GM12878 (cell line): ENCODE data around the gene TEDC1. TPM values are rescaled to one million over a fixed set of nuclear protein-coding genes. Genes with fewer than 3 reads are reported as not detected.

ENCODE experiments used
- RB1 ChIP-seq: fragments of 450-650 bp; formaldehyde crosslinking; IDR thresholded peaks from 2 replicates; pipeline ENCODE4 v1.6.1; 2017; ENCODE audit warnings: mild to moderate bottlenecking, borderline replicate concordance
- RFX5 ChIP-seq: IDR thresholded peaks from 2 replicates; pipeline ENCODE4 v1.6.1; 2011; ENCODE audit warnings: low read depth, low read length, improper control_type of control experiment
- SMC3 ChIP-seq: IDR thresholded peaks from 2 replicates; pipeline ENCODE4 v1.6.1; 2011; ENCODE audit warnings: low read length, improper control_type of control experiment, borderline replicate concordance
- SREBF2 ChIP-seq: IDR thresholded peaks from 2 replicates; pipeline ENCODE4 v1.6.1; 2012; ENCODE audit warnings: mild to moderate bottlenecking, low read length
- USF1 ChIP-seq: IDR thresholded peaks from 2 replicates; pipeline ENCODE4 v1.6.1; 2011; ENCODE audit warnings: borderline replicate concordance, low read depth, mild to moderate bottlenecking, moderate library complexity, mixed read lengths, low read length; ENCODE audit not compliant: insufficient read depth; ENCODE audit errors: extremely low read length
- polyA plus RNA-seq, 11 experiments: library from polyadenylated mRNA; depleted of rRNA in 4 of 11; unstranded in 6 of 11; stranded (reverse) in 5 of 11; fragments of >200 nt; fragmentation: Nextera tagmentation in 4 of 11; fragmentation: Illumina TruSeq in 1 of 11; extraction: Ambion mirVana in 4 of 11; extraction: Trizol in 1 of 11; gene quantifications; 1 replicate in 1 of 11; 2 replicates in 10 of 11; pipeline versions ENCODE4 v1.2.1 to v1.2.3, GENCODE V29; 2011 to 2016; ENCODE audit warnings: inconsistent platforms in 2 of 11, missing spikeins in 2 of 11, low read depth in 1 of 11
- total RNA-seq, 4 experiments: library from RNA; depleted of rRNA in 3 of 4; stranded (reverse); fragments of >200 nt in 3 of 4; fragmentation: Illumina TruSeq in 1 of 4; extraction: Trizol in 1 of 4; gene quantifications; 2 replicates each; pipeline versions ENCODE4 v1.2.1 to v1.2.3, GENCODE V29; 2013 to 2021
- TF ChIP-seq, protein P1 (sequence below): fragments of 450-650 bp; IDR thresholded peaks from 2 replicates; pipeline ENCODE4 v1.6.1; 2018; ENCODE audit warnings: mild to moderate bottlenecking, low read depth, moderate library complexity; ENCODE audit not compliant: partially characterized antibody
- TF ChIP-seq, protein P2 (sequence below): fragments of 150-350 bp; IDR thresholded peaks from 2 replicates; pipeline ENCODE4 v1.6.1; 2014; ENCODE audit warnings: mild to moderate bottlenecking, low read depth, low read length
- TF ChIP-seq, protein P3 (sequence below): fragments of 450-650 bp; IDR thresholded peaks from 2 replicates; pipeline ENCODE4 v1.6.1; 2018; ENCODE audit warnings: borderline replicate concordance, mild to moderate bottlenecking; ENCODE audit not compliant: partially characterized antibody

Gene TEDC1
- total and polyA plus RNA-seq, 10 of the 15 experiments (the other 5 are each of a cell fraction or from before 2014, with no cell fraction given): 0.19 to 34.2 (median 14.5) TPM

DNA sequence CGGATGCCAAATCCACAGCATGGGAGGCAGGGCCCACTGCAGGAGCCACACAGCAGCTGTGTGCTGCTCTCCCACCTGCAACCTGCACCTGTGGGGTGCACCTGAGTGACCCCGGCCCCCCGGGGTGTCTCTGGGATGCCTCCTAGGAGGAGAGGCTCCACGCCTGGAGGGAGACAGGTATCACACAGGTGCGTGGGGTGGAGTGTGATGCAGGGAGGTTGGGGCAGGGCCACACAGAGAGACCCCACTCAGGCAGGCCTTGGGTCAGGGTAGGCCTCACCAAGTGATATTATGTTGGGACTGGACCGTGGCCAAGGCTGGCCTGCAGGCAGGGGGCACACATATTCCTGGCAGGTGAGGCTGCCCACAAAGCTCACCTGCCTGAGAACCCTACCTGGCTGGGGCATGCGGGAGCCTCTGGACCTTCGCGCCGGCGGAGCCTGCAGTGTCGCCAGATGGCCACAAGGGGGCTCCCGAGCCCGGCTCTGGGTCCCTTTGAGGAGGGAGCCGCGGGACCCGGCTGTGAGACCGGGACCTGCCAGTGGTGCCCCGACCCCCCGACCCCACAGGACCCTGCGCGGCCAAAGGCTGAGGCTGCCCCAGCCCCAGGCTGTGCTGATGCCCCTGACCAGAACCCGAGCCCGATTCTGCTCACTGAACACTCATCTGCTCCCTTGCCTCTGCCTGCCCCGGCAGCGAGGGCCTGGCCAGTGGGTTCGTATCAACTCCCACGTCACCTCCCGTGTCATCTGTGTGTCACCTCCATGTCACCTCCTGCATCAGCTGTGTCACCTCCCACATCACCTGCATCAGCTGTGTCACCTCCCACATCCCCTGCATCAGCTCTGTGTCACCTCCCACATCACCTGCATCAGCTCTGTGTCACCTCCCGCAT is 46.8 kb downstream of the TEDC1 start (continued):
- TF ChIP-seq, protein P1, sequence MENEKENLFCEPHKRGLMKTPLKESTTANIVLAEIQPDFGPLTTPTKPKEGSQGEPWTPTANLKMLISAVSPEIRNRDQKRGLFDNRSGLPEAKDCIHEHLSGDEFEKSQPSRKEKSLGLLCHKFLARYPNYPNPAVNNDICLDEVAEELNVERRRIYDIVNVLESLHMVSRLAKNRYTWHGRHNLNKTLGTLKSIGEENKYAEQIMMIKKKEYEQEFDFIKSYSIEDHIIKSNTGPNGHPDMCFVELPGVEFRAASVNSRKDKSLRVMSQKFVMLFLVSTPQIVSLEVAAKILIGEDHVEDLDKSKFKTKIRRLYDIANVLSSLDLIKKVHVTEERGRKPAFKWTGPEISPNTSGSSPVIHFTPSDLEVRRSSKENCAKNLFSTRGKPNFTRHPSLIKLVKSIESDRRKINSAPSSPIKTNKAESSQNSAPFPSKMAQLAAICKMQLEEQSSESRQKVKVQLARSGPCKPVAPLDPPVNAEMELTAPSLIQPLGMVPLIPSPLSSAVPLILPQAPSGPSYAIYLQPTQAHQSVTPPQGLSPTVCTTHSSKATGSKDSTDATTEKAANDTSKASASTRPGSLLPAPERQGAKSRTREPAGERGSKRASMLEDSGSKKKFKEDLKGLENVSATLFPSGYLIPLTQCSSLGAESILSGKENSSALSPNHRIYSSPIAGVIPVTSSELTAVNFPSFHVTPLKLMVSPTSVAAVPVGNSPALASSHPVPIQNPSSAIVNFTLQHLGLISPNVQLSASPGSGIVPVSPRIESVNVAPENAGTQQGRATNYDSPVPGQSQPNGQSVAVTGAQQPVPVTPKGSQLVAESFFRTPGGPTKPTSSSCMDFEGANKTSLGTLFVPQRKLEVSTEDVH: no peak
- TF ChIP-seq SREBF2 (no peak), RB1 (no peak), USF1 (no peak), SMC3 (peak; percentile 53), RFX5 (no peak)
- TF ChIP-seq, protein P2, sequence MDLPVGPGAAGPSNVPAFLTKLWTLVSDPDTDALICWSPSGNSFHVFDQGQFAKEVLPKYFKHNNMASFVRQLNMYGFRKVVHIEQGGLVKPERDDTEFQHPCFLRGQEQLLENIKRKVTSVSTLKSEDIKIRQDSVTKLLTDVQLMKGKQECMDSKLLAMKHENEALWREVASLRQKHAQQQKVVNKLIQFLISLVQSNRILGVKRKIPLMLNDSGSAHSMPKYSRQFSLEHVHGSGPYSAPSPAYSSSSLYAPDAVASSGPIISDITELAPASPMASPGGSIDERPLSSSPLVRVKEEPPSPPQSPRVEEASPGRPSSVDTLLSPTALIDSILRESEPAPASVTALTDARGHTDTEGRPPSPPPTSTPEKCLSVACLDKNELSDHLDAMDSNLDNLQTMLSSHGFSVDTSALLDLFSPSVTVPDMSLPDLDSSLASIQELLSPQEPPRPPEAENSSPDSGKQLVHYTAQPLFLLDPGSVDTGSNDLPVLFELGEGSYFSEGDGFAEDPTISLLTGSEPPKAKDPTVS: no peak
- TF ChIP-seq, protein P3, sequence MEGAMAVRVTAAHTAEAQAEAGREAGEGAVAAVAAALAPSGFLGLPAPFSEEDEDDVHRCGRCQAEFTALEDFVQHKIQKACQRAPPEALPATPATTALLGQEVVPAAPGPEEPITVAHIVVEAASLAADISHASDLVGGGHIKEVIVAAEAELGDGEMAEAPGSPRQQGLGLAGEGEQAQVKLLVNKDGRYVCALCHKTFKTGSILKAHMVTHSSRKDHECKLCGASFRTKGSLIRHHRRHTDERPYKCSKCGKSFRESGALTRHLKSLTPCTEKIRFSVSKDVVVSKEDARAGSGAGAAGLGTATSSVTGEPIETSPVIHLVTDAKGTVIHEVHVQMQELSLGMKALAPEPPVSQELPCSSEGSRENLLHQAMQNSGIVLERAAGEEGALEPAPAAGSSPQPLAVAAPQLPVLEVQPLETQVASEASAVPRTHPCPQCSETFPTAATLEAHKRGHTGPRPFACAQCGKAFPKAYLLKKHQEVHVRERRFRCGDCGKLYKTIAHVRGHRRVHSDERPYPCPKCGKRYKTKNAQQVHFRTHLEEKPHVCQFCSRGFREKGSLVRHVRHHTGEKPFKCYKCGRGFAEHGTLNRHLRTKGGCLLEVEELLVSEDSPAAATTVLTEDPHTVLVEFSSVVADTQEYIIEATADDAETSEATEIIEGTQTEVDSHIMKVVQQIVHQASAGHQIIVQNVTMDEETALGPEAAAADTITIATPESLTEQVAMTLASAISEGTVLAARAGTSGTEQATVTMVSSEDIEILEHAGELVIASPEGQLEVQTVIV: no peak
